ENCODE data around the gene SIRPB2.
"Not testable (repeated sequence)": the region's sequence is repeated elsewhere in the genome, so short reads cannot be mapped to it uniquely, and the experiment has no call there.

The SIRPB2 gene

DNA sequence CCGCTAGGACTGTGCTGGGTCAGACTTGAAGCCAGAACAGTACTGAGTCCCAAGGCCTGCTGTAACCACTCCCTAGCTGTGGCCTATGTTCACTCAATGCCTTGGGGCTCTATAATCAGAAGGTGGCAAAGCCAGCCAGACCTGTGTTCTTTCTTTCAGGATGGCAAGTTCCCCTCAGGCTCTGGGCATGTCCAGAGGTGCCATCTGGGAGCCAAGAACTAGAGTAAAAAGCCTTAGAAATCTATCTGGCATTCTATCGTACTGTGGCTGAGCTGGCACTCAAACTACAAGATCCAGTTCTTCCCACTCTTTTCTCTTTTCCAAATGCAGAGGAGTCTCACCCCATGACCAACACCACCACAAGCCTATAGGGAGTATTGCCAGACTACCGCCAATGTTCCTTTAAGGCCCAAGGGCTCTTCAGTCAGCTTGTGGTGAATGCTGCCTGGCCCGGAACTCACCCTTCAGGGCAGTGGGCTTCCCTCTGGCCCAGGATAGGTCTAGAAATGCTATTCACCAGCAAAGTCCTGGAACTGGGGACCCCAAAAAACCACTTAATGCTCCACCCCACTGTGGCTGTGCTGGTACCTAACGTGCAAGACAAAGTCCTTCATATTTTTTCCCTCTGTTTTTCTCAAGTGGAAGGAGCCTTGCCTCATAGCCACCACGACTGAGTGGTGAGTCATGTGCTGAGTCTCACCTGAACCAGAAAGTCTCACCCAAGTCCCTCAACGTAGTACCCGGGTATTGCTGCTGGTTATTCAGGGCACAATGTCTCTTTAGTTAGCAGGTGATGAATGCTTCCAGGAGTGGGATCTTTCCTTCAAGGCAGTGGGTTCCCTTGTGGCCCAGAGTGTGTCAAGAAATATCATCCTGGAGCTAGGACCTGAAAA lies 8.6 kb upstream of the SIRPB2 start:
- no peak for DNase-seq

GRCh38 chr20:1497371-1497770 lies 6.2 kb upstream of the SIRPB2 start:
- DNase-seq: not testable (repeated sequence)

- DNase-seq: no peak
These were observed 5.7 kb upstream of the SIRPB2 start for GRCh38 chr20:1496930-1497329.

GRCh38 chr20:1494436-1494835 lies 3.2 kb upstream of the SIRPB2 start:
- DNase-seq: peak; percentile 33

- no peak for DNase-seq
These were observed 2.3 kb upstream of the SIRPB2 start for GRCh38 chr20:1493536-1493935.

GRCh38 chr20:1491860-1492642 lies 831 bp upstream of the SIRPB2 start:
- DNase-seq: peak; percentile 65

- DNase-seq: no peak
These were observed 501 bp downstream of the SIRPB2 start for GRCh38 chr20:1490643-1491195.

DNA sequence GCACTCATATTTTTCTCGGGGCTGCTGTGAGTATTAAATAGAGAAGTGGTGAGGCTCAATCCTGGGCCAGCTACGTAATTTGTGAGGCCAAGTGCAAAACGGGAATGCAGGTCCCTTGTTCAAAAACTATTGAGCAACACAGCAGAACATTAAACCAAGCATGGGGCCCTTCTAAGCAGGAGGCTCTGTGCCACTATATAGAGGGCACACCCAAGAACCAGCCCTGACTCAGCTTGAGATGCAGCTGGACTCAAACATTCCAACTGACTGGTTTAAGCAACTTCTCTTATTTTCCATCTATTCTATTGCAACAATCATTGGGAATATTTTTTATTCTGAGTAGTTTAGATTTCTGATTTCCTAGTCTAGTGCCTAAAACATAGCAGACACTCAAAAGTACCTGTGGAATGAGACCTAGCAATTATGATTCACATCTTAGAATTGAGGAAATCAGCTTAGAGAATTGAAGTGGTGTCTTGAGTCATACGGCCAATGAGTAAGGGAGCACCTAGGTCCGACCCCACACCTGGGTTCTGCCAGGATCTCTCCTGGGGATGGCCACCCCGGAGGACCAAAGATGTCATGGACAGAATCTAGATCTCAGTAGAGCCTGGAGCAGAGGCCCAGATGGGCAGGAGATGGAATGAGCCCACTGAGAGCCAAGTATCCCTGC lies 1.3 kb downstream of the SIRPB2 start:
- DNase-seq: peak; percentile 13

GRCh38 chr20:1489325-1489724 lies 1.9 kb downstream of the SIRPB2 start:
- DNase-seq: no peak

GRCh38 chr20:1486566-1486965 lies 4.7 kb downstream of the SIRPB2 start:
- no peak for DNase-seq

- no peak for DNase-seq
These were observed 6.6 kb downstream of the SIRPB2 start for GRCh38 chr20:1484438-1485116.

- DNase-seq: no peak
These were observed 11.2 kb downstream of the SIRPB2 start for GRCh38 chr20:1479831-1480595.

DNA sequence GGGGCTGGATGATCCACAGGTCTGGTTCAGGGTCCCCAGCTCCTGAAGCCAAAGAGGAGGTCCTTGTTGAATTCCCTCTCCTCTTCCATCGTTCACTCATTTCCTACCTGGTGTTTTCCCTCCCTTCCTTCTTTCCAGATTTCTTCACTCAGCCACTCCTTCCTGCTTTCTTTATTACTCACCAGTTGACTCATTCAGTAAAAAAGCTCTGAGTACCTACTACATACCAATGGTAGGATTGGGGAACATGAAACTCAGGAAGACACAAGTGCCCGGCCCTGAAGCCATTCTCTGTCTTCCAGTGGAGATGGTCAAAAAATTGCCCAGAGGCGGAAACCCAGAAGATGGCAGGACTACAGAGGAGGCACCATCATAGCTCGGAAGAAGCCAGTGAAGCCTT lies 12.7 kb downstream of the SIRPB2 start:
- no peak for DNase-seq

GRCh38 chr20:1477896-1478490 lies 13.2 kb downstream of the SIRPB2 start:
- DNase-seq: no peak

GRCh38 chr20:1474817-1475603 lies 16.2 kb downstream of the SIRPB2 start:
- no peak for DNase-seq

- DNase-seq: no peak
These were observed 16.9 kb downstream of the SIRPB2 start for GRCh38 chr20:1474325-1474724.

- DNase-seq: no peak
These were observed 17.7 kb downstream of the SIRPB2 start for GRCh38 chr20:1473246-1474220.

DNA sequence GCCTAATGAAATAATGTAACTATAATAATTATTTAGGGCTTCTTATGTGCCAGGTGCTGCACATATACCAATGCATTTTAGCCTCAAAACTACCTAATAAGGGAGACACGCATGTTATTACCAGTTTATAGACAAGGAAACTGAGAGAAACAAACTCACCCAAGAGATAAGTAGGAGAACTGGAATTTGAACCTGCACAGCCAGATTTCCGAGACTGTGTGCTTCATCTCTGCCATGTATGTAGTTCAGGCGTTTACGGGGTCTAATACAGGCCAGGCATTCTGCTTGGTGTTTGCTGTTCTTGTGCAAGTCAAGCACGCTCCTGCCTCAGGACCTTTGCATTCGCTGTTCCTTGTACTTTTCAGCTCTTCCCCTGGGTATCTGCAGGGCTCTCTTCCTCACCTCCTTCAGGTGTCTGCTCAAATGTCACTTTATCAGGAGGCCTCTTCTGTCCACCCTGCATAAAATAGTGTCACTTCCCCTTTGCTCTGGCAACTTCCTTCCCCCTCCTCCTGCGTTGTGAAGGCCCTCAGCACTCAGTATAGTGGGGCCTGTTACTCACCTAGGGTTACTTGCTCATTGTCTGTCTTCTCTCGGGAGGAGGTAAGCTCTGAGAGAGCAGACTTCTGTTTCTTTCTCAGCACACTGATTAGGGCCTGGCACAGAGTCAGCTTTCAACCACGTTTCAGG lies 18.5 kb downstream of the SIRPB2 start:
- peak; percentile 50 for DNase-seq

- DNase-seq: no peak
These were observed 20.0 kb downstream of the SIRPB2 start for GRCh38 chr20:1471242-1471641.

Measured in GF-D8 (cell line).